Stimulated activated CD4-positive, alpha-beta T cell treated with anti-CD3 and anti-CD28 coated beads, Interleukin-4, amount 100 ng/mL, for 48 hours (primary cell): Measurements from ENCODE around the gene FAM222B.
"Not testable (repeated sequence)": the region's sequence is repeated elsewhere in the genome, so short reads cannot be mapped to it uniquely, and the experiment has no call there.

Experiments
- DNase-seq, 2 donors: peaks; one replicate each; pipeline ENCODE4 v3.0.0-alpha.2; 2020; ENCODE audit warnings: low read depth in 2 of 2

FAM222B gene

GRCh38 chr17:28841901-28842281, 699 bp downstream of the FAM222B start:
- no peak for DNase-seq

DNA sequence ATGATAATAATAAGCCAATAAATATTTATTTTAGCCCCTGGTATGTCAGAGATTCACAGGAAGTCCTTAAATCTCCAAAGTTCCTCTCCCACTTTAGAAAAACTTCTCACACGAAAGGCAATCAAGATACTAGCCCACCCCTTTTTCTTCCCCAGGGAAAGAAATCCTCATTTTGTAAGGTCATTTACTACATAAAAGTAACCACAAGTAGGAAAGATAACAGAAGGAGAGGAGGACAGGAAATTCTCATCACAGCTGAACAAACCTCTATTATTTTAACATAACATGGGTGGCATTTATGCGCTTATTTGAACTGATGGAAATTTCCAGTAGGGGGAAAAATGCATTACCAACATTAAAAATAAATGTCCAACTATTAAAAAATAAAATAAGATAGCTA, 3.4 kb downstream of the FAM222B start:
- DNase-seq, result no peak

DNA sequence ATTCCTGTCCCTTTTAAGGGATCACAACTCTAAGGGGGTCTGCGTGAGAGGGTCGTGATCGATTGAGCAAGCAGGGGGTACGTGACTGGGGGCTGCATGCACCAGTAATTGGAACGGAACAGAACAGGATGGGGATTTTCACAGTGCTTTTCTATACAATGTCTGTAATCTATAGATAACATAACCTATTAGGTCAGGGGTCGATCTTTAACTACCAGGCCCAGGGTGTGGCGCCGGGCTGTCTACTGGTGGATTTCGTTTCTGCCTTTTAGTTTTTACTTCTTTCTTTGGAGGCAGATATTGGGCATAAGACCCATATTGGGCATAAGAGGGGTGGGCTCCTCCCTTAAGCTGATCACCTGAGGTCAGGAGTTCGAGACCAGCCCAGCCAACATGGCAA, 6.0 kb downstream of the FAM222B start:
- not testable (repeated sequence) for DNase-seq

- no peak for DNase-seq
Observed at GRCh38 chr17:28834420-28834819, 8.2 kb downstream of the FAM222B start.

DNA sequence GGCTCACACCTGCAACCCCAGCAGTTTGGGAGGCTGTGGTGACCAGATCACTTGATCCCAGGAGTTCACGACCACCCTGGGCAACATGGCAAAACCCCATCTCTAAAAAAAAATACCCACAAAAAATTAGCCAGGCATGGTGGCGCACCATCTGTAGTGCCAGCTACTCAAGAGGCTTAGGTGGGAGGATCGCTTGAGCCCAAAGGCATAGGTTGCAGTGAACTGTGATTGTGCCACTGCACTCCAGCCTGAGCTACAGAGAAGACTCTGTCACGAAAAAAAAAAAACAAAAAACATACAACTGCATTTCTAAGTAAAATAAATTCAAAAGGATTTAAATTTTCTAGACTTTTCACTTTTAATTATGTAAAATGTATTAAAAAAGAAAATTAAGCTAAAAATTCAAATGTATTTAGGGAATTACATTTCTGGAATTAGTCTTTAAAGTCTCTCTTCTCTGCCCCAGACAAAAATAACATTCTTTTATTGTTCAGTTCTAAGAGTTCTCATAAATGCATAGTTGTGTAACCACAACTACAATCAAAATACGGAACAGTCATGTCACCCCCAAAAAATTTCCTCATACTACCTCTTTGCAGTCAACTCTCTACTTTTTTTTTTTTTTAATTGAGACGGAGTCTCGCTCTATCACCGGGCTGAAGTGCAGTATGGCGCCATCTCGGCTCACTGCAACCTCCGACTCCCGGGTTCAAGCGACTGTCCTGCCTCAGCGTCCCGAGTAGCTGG, 14.1 kb downstream of the FAM222B start:
- DNase-seq, result no peak

GRCh38 chr17:28827672-28828071, 14.9 kb downstream of the FAM222B start:
- DNase-seq, result no peak

DNA sequence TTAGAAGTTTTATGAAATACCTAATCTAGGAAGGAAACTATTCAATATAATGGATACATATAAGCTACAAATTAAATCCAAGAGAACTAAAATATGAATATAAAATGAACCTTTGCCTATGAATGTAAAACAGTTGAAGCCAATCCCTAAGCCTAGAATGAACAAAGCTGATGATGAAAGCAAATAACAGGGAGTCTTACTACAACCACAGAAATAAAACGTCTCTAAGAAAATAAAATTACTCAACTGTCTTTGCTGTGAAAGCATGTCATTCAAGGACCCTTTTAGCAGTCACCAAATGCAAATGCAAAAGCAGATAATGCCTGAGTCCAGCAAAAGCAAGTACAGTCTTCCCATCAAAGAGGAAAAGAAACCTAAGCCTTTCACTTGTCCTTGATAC, 23.0 kb downstream of the FAM222B start:
- no peak for DNase-seq

GRCh38 chr17:28818819-28819221, 23.8 kb downstream of the FAM222B start:
- no peak for DNase-seq

GRCh38 chr17:28816540-28816939, 26.1 kb downstream of the FAM222B start:
- no peak for DNase-seq

- DNase-seq, result no peak
Observed at GRCh38 chr17:28812748-28813377, 29.7 kb downstream of the FAM222B start.

- DNase-seq, result peak; percentile 94 to 97
Observed at GRCh38 chr17:28812091-28812747, 30.4 kb downstream of the FAM222B start.

DNA sequence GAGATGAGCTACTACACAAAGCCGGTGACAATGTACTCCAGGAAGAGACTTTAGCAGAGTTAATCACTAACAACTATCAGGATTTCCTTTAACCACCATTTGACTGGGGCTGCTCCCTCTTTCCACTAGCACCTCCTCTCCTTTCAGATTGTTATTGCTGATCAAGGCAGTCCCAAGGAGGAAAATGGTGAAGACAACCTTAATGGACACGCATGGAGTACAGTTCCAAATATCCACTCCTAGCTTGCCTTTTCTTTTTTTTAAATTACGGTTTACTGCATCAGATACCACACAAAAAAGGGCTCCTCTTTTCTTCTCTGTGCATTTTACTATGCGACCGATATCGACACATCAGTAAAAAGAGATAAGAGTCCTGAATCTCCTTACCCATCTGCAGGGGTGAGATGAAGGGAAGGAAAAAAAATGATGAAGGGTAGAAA, 30.9 kb downstream of the FAM222B start:
- no peak for DNase-seq

DNA sequence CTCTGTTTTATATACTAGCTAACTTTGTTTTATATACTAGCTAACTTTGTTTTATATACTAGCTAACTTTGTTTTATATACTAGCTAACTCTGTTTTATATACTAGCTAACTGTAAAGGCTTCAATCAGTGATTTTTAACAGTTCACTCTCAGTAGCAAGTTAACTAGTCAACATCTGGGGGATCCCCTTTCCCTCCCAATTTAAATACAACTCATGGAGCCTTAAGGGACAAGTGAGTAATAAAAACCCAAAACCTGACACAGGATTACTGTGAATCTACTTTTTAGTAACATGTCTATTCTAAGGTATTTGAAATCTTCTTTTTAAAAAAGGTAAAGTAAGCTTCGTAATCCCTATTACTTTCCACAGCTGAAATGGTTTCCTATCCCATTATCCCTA, 32.2 kb downstream of the FAM222B start:
- no peak for DNase-seq

- DNase-seq, result no peak
Observed at GRCh38 chr17:28807925-28808634, 34.5 kb downstream of the FAM222B start.

DNA sequence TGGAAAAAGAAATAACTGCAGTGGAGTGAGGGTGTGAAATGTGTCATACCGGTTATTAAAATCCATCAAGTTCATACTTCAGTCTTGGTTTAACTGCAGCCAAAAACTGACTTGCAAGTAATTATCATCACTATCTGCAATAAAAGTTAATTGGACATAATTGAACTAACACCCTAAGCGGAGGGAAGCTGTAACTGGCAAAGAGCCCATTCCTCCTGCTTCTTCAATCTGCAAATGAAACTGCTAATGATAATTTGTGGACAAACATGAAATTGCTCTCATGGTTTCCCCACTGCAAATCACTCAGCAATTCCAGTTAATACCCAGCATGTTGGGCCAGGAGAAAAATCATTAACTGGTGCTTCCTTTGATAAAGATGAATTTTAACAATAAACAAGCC, 46.5 kb downstream of the FAM222B start:
- DNase-seq, result no peak

GRCh38 chr17:28794846-28795441, 47.6 kb downstream of the FAM222B start:
- DNase-seq, result not testable (repeated sequence)

DNA sequence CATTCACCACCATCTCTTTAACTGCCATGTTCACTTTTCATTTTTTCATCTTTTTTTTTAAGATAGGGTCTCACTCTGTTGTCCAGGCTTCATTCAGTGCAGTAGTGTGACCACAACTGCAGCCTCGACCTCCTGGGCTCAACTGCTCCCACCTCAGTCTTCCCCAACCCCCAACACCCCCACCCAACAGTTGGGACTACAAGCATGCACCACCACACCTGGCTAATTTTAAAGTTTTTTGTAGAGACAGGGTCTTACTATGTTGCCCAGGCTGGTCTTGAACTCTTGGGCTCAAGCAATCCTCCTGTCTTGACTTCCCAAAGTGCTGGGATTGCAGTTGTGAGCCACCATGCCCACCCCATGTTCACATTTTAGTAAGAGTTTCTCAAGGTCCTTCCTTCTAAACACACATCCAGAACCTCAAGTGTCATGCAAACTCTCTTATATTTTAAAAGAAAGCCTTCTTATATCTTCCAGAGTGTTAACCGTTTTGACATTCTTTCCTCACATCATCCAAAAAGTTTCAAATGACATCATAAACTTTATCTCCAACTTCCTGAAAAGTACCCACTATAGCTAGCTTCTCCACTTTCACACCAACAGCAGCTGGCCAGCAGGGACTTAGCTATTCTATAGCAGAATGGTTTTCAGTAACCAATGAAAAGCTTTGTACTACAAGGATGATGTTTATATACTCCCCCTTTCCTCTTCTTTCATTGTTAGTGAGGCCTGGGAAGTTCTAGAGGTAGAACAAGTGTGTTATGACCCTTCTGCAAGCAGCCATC, 49.5 kb downstream of the FAM222B start:
- no peak for DNase-seq

- DNase-seq, result no peak
Observed at GRCh38 chr17:28788100-28788499, 54.5 kb downstream of the FAM222B start.

- no peak for DNase-seq
Observed at GRCh38 chr17:28783161-28783560, 59.4 kb downstream of the FAM222B start.

GRCh38 chr17:28779601-28780000, 63.0 kb downstream of the FAM222B start:
- DNase-seq, result not testable (repeated sequence)

DNA sequence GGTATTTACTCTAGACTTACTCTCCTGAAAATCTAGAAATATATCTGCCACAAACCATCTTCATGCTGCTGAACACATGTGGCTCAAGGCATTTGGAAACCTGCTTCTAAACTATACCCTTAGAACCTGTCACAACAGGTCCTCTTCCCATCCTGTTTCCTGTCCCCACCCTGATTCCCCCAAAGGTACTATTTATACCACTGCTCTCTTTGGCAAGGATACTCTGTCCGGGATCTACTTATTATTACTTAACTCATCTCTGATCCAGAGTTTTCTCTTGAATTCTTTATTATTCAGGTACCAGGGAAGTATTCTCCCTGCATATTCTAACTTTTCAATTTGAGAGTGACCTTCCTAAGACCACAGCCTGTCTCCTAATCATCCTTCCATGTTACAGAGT, 65.4 kb downstream of the FAM222B start:
- no peak for DNase-seq
